EH (cell line): ENCODE measurements around the gene CHTF18.

Source experiments
- DNase-seq: peaks from one replicate; pipeline ENCODE4 v3.0.0-alpha.2; 2015; ENCODE audit warnings: low read depth

Gene CHTF18

DNA sequence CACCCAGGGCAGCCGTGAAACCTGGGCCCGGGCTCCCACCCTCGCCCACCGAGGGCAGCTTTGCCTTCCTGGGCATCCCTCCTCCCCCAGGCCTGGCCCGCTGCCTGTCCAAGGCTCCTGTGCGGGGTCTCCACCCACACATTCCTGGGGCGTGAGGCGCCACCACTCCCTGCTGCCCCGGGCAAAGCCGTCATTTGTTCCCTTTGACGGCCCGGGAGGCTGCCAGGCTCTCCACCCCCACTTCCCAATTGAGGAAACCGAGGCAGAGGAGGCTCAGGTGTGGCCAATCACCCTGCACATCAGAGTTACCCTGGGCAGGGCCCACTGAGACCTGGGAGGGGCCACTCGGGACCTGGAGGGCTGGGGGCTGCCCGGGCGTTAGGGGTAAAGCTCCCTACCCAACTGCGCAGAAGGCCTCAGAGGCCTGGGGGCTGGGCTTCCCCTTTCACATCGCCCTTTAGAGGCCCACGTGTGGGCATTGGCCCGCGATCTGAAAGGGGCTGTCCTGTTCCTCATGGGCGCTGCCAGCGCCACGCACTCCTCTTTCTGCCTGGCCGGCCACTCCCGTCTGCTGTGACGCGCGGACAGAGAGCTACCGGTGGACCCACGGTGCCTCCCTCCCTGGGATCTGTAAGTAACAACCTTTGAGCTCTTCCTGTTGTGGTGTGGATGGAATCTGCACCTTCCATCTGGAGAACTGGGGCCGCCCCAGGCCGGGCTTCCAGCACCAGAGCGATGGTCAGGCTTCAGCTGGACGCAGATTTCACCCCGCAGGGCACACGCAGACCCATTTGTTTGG lies 27.7 kb upstream of the CHTF18 start, which contains the start of gene MSLN:
Gene MSLN (plus strand): TSS at position 190 of the 799 bp plus-strand sequence. CDS start 1,947 bp downstream, outside the sequence.
- peak; percentile 51 for DNase-seq

DNA sequence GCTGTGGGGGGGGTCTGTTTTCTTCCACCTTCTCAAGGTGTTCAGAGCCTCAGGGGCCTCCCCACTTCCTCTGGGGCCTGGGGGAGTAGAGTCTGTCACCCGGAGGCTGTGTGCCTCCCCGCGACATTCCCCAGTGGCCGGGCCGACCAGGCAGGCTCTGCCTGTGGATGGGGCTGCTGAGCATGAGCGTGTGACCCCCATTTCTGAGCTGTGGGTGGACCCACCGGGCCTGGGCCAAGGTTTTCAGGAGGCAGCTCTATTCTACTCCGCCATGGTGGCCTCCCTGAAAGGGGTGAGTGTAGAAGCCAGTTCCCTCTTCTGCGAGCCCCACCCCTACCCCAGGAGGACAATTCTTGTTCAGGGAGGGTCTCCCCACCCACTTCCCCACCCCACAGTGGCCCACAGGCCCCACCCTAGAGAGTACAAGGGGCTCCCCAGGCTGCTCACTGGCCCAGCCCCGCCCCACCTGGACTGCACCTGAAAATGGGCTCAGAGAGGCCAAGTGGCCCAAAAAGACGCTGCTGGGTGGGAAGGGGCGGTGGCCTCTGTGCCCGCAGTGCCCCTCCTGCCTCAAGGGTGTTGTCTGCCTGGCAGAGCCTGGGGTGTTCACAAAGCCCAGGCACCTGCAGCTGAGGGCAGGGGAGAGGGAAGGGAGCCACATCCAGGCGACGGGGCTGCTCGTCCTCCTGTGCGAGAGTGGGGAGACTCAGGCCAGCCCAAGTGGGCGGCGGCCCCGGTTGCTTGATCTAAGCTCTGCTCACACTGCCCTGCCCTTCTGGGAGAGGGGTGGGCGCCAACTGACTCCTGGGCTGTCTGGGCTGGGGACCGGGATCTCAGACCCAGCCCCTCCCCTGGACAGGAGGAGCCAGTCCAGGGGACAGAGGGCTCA lies 26.6 kb upstream of the CHTF18 start:
- DNase-seq: no peak

GRCh38 chr16:762595-763268 lies 25.7 kb upstream of the CHTF18 start:
- no peak for DNase-seq

GRCh38 chr16:763369-764183 lies 24.8 kb upstream of the CHTF18 start:
- no peak for DNase-seq

DNA sequence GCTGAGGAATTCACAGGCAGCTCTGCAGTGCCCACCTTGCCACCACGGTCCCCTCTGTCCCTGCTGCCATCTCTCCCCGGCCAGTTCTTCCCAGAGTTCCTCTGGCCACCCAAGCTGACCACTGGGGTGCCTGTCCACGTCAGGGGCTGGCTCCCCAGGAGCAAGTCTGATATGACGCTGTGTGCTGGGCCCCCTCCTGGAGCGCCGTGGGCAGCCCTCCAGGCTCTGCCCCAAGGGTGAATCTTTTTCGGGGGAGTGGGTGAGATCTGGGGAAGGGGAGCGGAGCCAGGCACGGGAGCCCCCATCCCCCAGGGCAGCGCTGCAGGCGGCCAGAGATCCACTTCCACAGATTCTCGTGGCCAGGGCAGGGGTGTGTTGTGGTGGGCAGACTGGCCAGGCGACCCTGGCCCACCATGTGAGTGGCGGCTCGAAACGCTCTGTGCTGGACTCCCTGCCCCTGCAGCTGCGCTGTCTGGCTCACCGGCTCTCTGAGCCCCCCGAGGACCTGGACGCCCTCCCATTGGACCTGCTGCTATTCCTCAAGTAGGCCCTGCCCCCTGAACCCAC lies 24.2 kb upstream of the CHTF18 start:
- DNase-seq: no peak

DNA sequence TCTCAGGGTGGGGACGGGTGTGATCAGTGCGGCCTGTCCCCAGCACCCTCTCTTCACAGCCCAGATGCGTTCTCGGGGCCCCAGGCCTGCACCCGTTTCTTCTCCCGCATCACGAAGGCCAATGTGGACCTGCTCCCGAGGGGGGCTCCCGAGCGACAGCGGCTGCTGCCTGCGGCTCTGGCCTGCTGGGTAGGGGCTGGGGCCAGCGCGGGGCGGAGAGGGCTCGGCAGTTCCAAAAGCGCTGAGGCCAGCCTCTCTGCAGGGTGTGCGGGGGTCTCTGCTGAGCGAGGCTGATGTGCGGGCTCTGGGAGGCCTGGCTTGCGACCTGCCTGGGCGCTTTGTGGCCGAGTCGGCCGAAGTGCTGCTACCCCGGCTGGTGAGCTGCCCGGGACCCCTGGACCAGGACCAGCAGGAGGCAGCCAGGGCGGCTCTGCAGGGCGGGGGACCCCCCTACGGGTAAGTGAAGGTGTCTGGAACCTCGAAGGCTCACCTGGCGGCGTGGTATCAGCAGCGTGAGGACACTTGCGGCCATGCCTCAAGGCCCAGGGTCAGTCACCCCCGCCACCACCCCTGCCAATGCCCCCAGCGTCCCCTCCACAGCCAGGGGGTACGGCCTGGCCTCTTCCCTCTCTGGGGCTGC lies 23.5 kb upstream of the CHTF18 start:
- no peak for DNase-seq

- no peak for DNase-seq
These were observed 22.9 kb upstream of the CHTF18 start for GRCh38 chr16:765488-765865.

- no peak for DNase-seq
These were observed 22.2 kb upstream of the CHTF18 start for GRCh38 chr16:766008-766819.

- DNase-seq: no peak
These were observed 21.4 kb upstream of the CHTF18 start for GRCh38 chr16:766820-767640.

DNA sequence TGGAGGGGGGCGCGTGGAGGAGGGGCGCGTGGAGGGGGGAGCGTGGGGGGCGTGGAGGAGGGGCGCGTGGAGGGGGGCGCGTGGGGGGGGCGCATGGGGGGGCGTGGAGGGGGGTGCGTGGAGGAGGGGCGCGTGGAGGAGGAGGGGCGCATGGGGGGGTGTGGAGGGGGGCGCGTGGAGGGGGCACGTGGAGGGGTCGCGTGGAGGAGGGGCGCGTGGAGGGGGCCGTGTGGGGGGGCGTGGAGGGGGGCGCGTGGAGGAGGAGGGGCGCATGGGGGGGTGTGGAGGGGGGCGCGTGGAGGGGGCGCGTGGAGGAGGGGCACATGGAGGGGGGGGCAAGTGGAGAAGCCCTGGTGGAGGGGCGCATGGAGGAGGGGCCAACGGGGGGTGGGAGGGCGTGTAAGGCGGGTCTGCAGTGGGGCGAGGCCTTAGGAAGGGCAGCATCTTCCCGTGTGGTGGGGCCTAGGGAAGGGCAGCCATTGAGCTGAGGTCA lies 20.6 kb upstream of the CHTF18 start:
- no peak for DNase-seq

GRCh38 chr16:768428-768827 lies 20.0 kb upstream of the CHTF18 start:
- no peak for DNase-seq

DNA sequence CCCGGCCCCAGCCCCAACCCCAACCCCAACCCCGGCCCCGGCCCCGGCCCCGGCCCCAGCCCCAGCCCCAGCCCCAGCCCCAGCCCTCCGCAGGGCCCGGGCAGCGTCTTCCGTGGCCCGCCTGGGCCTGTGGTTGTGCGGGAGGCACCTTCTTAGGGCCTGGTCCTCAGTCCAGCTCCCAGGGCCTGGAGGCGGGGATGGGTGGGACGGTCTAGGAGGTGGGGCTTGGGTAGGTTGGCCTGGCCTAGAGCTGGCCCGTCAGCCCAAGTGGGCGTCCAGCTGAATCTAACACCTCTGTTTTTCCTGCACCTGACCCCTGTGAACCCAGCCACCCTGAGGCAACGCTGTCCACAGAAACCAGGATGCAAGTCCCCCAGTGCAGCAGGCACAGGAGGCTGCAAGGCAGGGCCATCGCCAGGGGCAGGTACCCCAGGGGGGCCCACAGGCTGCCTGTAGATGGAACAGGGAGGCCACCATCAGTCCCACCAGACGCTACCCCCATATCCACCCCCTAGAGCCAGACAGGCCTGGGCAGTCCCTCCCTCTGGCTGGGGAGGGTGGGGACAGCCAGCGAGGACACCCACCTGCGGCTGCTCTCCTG lies 19.1 kb upstream of the CHTF18 start:
- DNase-seq: peak; percentile 17

- DNase-seq: no peak
These were observed 18.5 kb upstream of the CHTF18 start for GRCh38 chr16:769934-770333.

GRCh38 chr16:770411-770810 lies 18.0 kb upstream of the CHTF18 start:
- DNase-seq: no peak

DNA sequence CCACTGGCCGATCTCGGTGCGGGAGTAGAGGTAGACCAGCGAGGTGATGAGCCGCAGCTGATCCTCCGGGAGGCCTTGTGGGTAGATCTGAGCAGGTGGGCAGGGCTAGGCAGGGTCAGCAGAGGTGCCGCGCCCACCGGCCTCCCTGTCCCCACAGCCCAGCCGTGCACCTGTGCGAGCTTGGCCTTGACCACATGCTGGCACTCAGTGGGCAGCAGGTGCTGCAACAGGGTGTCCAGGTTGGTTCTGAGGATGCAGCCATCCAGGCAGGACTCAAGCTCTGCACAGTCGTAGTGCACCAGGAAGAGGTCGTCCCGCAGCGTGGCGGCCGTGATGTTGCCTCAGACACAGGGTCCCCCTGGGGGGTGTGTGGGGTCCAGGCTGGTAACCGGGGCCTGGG lies 15.5 kb upstream of the CHTF18 start:
- no peak for DNase-seq

DNA sequence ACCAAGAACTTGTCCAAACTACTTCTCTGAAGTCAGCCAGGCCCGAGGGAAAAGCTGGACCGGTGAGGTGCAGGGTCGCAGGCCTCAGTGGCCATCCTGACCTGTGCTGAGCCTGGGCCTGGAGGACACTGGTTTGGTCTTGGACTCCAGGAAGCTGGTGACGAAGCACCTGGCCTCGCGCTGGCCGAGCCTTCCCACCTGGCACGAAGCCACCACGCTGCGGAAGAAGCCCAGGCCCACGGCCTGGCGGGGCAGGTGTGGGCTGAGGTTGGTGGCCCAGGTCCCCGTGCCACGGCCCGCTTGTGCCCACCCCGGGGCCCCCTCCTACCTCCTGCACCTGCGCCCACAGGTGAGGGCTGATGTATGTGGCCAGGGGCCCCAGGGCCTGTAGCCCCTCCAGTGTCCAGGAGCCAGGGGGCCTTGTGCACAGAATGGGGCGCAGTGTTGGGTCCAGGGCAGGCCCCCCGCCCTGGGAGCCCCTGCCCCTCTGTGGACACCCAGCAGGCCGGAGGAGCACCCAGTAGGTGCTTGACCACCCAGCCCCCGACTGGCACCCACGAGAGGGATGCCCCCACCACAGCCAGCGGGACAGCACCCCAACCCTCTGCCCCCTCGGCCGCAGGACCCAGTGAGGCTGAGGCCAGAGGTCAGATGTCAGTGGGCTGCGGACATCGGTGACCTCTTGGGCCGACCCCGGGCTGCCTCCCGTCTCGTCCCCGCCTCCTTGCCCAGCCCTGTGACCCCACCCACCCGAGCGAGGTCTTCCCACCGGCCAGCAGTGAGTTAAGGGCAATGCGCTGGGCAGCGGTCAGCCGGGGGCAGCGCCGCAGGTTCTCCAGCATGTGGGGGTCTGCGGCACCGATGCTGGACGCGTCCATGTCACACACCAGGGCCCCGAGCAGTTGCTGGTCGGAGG lies 14.1 kb upstream of the CHTF18 start:
- no peak for DNase-seq

DNA sequence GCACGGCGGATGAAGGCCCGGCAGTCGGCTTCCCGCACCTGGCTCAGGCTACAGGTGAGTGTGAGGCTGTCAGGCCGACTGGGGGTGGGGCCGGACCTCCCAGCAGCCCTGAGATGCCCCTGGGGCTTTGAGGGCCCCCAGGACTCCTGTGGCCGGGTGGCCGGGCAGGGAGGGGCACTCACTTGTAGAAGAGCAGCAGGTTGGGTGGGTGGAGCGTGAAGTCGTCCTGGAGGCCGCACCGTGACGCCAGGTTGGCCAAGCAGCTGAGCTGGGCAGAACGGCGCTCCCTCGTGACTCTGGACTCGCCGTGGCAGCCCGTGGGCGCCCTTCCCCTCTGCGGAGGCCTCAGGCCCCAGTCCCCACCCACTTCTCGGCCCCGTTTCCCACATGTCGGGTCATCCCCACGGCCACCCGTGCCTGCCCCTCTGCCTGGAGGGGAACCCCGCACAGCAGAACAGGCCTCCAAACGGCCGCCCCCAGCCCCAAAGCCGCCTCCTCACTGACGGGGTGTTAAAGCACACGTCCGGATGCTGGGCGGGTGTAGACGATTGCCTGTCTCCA lies 13.1 kb upstream of the CHTF18 start:
- DNase-seq: no peak
